ENCODE measurements around the gene GRHL1. TPM values are rescaled to one million over a fixed set of nuclear protein-coding genes. Genes with fewer than 3 reads are reported as not detected.
A peak's percentile ranks its signal among the peaks of the same experiment; 100 is the strongest.
"Not testable (repeated sequence)": the region's sequence is repeated elsewhere in the genome, so short reads cannot be mapped to it uniquely, and the experiment has no call there.

The GRHL1 gene
- total RNA-seq, 4 donors from 2014 or later: 0.24 to 2.8 (median 1.4) TPM

DNA sequence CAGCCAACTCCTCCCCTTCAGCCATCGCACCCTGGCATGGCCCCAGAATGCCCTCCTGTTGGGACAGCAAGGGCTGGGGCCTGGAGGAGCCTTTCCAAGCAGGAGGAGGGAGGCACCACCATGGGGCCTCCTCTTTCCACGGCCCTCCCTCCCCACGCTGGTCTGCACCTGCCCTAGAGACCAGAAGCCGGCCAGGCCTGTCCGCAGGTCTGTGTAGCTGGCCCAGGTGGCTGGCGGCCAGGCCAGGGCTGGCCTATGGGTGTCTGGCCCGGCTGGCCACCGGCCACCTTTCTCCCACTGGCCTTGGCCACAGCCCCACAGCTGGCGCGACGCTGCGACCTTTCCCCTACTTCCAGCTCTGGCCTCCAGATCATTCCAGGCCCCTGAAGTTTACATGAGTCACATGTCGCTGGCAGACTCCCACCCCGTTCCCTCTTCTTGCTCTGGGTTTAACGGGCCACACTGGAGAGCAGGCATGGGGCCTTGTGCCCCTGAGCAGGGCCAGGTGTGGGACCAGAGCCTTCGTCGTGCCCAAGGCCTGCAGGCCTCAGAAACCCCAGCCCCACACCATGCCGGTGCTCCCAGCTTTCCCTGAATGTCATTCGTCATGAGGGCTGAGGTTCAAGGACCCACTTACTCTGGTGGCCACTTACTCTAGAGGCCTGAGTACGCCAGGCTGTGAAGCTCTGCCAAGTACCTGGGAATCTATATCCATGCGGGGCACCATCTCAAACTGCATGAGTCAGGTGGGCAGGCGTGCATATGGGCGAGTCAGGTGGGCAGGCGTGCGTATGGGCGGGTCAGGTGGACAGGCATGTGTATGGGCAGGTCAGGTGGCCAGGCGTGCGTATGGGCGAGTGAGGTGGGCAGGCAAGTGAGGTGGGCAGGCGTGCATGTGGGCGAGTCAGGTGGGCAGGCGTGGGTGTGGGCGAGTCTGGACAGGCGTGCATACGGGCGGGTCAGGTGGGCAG is 58.6 kb downstream of the GRHL1 start:
- Histone ChIP-seq H3K27ac (peak overlapping the region; percentile 38 to 57), H3K9me3 (no peaks in the 10 kb centered on the region), H3K4me3 (no peak overlapping the region), H3K4me1 (peaks cover 0 to 8% of the 10 kb centered on the region in 2 donors), H3K36me3 (no peaks in the 10 kb centered on the region), H3K27me3 (no peaks in the 10 kb centered on the region)
- TF ChIP-seq CTCF (IDR thresholded peaks at IDR 0.05) (no peak), POLR2A (IDR thresholded peaks at IDR 0.05) (no peak)
- peak; percentile 73 to 79 for DNase-seq
- intact Hi-C loops (cut with DNase I; ENCODE audit: low total_unique reads): no loop called here

- H3K27ac ChIP-seq; intact Hi-C loops (cut with DNase I; ENCODE audit: low total_unique reads); H3K27me3 ChIP-seq; H3K36me3 ChIP-seq; H3K4me1 ChIP-seq; DNase-seq; H3K9me3 ChIP-seq; H3K4me3 ChIP-seq: not testable (repeated sequence)
Measured at GRCh38 chr2:10010861-10011605, 59.5 kb downstream of the GRHL1 start.

DNA sequence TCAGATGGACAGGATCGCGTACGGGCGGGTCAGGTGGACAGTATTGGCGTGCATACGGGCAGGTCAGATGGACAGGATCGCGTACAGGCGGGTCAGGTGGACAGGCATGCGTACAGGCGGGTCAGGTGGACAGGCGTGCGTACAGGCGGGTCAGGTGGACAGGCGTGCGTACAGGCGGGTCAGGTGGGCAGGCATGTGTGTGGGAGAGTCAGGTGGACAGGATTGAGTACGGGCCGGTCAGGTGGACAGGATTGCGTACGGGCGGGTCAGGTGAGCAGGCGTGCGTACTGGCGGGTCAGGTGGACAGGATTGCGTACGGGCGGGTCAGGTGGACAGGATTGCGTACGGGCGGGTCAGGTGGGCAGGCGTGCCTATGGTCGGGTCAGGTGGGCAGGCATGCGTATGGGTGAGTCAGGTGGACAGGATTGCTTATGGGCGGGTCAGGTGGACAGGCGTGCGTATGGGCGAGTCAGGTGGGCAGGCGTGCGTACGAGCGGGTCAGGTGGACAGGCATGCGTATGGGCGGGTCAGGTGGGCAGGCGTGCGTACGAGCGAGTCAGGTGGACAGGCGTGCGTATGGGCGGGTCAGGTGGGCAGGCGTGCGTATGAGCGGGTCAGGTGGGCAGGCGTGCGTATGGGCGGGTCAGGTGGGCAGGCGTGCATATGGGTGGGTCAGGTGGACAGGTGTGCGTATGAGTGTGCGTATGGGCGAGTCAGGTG is 60.3 kb downstream of the GRHL1 start:
- H3K9me3 ChIP-seq; DNase-seq; intact Hi-C loops (cut with DNase I; ENCODE audit: low total_unique reads); H3K4me3 ChIP-seq; H3K4me1 ChIP-seq; H3K27ac ChIP-seq; H3K27me3 ChIP-seq; H3K36me3 ChIP-seq: not testable (repeated sequence)

- H3K4me3 ChIP-seq; H3K36me3 ChIP-seq; H3K9me3 ChIP-seq; H3K27ac ChIP-seq; H3K27me3 ChIP-seq; intact Hi-C loops (cut with DNase I; ENCODE audit: low total_unique reads); DNase-seq; H3K4me1 ChIP-seq: not testable (repeated sequence)
Measured at GRCh38 chr2:10012366-10012962, 61.0 kb downstream of the GRHL1 start.

GRCh38 chr2:10012963-10013461 is 61.5 kb downstream of the GRHL1 start:
- Histone ChIP-seq H3K36me3 (no peaks in the 10 kb centered on the region), H3K27me3 (no peaks in the 10 kb centered on the region), H3K4me1 (peaks cover 0 to 8% of the 10 kb centered on the region in 2 donors), H3K4me3 (no peak overlapping the region), H3K9me3 (peaks cover 0 to 2% of the 10 kb centered on the region in 2 donors), H3K27ac (no peak overlapping the region)
- intact Hi-C loops (cut with DNase I; ENCODE audit: low total_unique reads): no loop called here
- DNase-seq: no peak
- TF ChIP-seq CTCF (IDR thresholded peaks at IDR 0.05) (no peak), POLR2A (IDR thresholded peaks at IDR 0.05) (no peak)

DNA sequence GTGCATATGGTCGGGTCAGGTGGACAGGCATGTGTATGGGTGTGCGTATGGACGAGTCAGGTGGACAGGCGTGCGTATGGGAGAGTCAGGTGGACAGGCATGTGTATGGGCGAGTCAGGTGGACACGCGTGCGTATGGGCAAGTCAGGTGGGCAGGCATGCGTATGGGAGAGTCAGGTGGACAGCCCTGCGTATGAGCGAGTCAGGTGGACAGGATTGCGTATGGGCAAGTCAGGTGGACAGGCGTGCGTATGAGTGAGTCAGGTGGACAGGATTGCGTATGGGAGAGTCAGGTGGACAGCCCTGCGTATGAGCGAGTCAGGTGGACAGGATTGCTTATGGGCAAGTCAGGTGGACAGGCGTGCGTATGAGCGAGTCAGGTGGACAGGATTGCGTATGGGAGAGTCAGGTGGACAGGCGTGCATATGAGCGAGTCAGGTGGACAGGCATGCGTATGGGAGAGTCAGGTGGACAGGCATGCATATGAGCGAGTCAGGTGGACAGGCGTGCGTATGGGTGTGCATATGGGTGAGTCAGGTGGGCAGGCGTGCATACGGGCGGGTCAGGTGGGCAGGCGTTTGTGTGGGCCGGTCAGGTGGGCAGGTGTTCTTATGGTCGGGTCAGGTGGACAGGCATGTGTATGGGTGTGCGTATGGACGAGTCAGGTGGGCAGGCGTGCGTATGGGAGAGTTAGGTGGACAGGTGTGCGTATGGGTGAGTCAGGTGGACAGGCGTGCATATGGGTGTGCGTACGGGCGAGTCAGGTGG is 62.3 kb downstream of the GRHL1 start:
- DNase-seq; H3K36me3 ChIP-seq; H3K9me3 ChIP-seq; H3K4me3 ChIP-seq; H3K27ac ChIP-seq; H3K4me1 ChIP-seq; H3K27me3 ChIP-seq; intact Hi-C loops (cut with DNase I; ENCODE audit: low total_unique reads): not testable (repeated sequence)
